ENCODE results near the gene GAB2.

Gene GAB2

GRCh38 chr11:78207532-78208256, 209.9 kb downstream of the GAB2 start:
- DNase-seq (ENCODE audit: low spot score) = no peak

- DNase-seq (ENCODE audit: low spot score) = no peak
Measured at GRCh38 chr11:78205691-78206090, 211.9 kb downstream of the GAB2 start.

GRCh38 chr11:78205256-78205655, 212.4 kb downstream of the GAB2 start:
- no peak for DNase-seq (ENCODE audit: low spot score)

DNA sequence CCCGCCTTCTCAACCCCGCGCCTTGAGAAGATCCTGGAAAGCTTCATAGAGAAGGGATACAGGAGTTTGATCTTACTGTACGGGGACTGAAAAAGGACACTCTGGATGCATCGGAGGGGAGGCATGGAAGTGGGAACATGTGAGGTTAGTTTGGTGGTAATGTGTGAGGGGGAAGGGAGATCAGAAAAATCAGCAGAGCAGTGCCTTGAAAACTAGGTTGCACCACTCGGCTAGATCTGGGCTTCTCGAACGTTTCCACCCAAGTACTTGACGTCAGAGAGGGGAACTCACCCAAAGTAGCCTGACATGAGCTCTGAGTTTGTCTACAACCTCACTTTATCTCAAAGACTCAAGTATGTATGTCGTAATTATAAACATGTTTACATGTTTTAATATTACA, 214.4 kb downstream of the GAB2 start:
- no peak for DNase-seq (ENCODE audit: low spot score)

DNA sequence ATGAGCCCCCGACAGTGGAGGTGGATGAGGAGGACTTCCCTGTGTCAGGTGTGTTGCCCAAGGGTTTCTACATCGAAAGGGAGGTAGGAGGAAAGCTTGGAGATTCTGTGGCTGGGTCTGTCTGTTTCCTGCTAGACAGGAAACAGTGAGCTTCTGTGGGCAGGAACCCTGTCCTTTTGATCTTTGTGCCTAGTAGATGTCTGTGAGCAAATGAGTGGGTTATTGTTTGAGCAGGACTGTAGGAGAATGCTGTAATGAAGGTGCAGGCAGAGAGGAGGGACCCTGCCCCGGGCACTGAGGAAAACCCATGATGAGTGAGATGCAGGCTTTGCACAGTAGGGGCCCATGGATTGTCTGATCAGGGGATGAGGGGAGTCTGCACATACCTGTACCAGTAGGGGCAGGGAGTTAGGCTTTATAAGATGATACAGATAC, 214.9 kb downstream of the GAB2 start:
- DNase-seq (ENCODE audit: low spot score) = no peak

GRCh38 chr11:78201096-78201818, 216.4 kb downstream of the GAB2 start:
- DNase-seq (ENCODE audit: low spot score) = no peak

DNA sequence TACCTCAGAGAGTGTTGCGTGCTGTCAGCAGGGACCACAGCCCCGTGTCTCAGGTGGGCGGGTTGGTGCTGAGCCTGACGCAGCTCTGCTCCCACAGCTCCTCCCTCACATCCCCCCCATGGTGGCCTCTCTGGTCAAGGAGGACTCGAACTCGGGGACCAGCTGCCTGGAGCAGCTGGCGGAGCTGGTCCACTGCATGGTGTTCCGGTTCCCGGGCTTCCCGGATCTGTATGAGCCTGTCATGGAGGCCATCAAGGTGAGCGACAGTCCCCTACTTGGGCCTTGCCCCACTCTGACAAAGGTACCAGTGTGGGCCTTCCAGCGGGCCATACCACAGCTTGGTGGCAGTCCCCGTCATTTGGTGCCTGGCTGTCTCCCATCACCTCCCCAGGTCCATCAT, 217.1 kb downstream of the GAB2 start:
- no peak for DNase-seq (ENCODE audit: low spot score)

DNA sequence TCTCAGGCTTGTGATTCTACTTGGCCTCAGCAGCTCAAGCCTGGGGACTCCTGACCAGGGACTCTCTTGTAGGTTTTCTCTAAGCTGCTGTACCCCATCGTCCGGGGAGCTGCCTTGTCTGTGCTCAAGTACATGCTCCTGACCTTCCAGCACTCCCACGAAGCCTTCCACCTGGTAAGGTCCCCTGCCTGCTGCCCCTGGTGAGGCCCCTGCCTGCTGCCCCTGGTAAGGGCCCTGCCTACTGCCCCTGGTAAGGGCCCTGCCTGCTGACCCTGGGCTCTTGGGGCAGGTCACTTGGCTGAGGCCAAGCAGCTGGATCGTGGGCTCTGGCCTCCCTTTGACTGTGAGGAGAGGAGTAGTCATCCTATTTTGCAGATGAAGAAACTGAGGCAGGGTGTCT, 217.6 kb downstream of the GAB2 start:
- no peak for DNase-seq (ENCODE audit: low spot score)

DNA sequence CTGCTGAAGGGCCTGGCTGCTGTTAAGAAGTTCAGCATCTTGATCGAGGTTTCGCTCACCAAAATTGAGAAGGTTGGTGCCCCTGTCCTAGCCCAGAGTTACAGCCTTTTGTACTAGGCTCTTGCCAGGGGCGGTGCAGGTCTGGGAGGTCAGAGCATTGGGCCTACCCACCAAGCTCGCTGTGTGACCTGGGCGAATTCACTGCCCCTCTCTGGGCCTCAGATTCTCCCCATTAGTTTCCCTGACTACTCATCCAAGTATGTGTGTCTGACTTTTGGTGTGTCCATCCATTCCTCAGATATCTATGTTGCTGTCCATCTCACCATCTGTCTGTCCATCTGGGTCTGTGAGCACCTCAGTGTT, 218.0 kb downstream of the GAB2 start:
- DNase-seq (ENCODE audit: low spot score) = no peak

DNA sequence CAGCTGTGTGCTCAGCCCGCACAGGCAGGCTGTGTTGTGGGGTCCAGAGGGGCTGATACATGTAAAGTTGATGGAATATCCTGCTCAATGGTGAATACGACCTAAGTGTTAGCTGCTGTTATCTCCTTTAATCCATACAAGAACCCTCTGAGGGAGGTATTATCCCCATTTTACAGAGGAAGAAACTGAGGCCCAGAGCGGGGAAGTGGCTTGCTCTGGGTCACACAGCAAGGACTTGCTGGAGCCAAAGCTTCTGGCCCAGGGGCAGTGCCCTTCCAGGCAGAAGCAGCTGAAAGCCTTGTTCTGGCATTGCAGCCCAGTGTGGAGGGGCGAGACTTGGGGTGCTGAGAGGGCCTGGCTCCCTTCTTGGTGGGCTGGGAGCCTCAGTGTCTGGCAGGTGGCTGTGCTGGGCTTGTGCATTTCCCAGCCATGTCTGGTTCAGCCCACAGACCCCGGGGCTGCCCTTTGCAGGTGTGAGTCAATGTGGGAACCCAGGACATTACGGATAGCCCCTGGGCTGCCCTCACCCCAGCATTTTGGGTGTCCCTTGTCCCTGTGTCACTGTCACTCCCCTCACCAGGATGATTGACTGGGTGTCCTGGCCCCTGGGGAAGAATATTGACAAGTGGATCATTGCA, 218.5 kb downstream of the GAB2 start:
- no peak for DNase-seq (ENCODE audit: low spot score)

DNA sequence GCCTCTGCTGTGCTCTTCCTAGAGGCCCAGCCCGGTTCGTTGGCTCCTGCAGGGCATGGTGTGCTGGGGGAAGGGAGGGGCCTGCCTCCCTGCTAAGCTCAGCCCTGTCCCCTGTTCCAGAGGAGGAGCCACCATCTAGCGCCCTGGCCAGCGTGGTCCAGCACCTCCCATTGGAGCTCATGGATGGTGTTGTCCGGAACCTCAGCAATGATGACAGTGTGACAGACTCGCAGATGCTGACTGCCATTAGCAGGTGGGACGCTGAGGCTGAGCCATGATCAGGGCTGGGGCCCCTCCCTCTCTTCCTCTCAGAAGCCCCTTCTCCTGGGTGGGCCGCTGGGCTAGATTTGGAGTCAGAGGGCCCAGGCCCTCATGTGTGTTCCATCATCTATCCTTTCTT, 219.8 kb downstream of the GAB2 start:
- DNase-seq (ENCODE audit: low spot score) = no peak

DNA sequence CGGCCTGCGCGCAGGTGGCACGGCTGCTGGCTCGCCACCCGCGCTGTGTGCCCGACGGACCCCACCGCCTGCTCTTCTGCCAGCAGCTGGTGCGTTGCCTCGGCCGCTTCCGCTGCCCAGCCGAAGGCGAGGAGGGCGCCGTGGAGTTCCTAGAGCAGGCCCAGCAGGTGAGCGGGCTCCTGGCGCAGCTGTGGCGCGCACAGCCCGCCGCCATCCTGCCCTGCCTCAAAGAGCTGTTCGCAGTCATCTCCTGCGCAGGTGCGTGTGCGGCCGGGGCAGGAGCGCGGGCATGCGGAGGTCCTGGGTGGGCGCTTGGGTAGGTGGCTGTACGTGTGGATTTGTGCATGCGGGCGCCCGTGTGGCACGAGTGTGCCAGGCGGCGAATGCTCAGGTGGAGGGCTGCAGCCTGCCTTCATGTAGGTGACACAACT, 220.9 kb downstream of the GAB2 start:
- no peak for DNase-seq (ENCODE audit: low spot score)

DNA sequence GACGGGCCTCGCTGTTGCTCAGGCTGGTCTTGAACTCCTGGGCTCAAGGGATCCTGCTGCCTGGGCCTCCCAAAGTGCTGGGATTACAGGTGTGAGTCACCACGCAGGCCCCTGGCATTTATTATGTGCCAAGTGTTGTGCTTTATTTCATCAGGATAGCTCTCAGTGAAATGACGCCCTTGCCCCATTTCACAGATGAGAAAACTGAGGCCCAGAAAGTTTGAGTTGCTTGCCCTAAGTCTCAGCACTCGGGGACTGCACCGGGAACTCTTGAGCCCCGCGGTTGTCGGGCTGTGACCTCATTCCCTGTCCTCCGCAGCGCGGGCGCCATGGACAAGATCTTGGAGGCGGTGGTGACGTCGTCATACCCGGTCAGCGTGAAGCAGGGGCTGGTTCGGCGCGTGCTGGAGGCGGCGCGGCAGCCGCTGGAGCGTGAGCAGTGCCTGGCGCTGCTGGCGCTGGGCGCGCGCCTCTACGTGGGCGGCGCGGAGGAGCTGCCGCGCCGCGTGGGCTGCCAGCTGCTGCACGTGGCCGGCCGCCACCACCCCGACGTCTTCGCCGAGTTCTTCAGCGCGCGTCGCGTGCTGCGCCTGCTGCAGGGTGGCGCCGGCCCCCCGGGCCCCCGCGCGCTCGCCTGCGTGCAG, 221.6 kb downstream of the GAB2 start:
- DNase-seq (ENCODE audit: low spot score) = no peak

- no peak for DNase-seq (ENCODE audit: low spot score)
Measured at GRCh38 chr11:78194490-78194889, 223.1 kb downstream of the GAB2 start.

DNA sequence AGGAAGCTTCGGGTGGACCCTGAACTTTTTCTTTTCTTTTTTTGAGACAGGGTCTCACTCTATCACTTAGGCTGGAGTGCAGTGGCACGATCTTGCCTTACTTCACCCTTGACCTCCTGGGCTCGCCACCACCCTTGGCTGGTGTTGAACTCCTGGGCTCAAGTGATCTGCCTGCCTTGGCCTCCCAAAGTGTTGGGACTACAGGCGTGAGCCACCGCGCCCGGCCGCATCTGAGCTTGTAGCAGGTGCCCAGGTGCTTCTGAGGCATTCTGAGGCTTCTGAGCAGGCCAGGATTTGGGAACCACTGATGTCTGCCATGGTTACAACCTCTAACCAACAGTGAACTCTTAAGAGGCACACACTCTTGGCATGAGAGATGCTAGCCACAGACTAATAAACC, 223.8 kb downstream of the GAB2 start:
- no peak for DNase-seq (ENCODE audit: low spot score)

DNA sequence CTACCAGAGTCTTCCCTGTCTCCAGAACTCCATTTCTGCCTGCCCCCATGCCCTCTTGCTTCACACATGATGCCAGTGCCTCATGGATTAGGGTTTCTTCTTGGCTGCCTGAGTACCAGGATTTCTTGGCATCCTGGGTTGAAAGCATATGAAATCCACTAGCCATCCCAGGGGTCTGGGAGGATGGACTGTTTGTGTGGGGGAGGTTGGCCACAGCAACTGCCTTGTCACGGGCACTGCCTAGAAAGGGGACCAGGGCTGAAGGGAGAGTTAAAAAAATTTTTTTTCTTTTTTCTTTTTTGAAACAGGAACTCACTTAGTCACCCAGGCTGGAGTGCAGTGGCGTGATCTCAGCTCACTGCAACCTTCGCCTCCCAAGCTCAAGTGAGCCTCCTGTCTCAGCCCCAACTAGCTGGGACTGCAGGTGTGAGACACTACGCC, 224.7 kb downstream of the GAB2 start:
- DNase-seq (ENCODE audit: low spot score) = no peak

DNA sequence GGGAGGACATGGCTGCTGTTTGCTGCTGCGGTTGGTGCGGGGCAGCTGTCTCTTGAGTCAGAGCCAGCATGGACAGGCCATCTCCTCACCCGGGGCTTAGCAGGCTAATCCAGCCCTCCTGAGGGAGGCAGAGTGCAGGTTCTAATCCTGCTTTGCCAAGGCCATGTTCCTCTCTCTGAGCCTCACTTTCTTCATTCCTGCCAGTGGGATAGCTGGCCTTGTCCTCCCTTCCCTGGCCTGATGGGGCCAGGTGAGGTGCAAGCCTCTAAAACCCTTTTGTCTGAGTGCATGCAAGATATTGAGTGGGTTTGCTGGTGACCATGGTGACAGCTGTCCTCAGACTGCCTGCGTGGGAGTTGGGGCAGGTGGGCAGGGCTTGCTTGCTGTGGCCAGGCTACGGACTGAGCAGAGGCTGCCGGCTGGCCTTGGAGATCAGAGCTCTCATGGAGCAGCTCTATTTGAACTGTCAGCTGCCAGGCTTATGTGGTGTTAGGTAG, 225.3 kb downstream of the GAB2 start:
- no peak for DNase-seq (ENCODE audit: low spot score)

- DNase-seq (ENCODE audit: low spot score) = no peak
Measured at GRCh38 chr11:78190871-78191538, 226.6 kb downstream of the GAB2 start.

DNA sequence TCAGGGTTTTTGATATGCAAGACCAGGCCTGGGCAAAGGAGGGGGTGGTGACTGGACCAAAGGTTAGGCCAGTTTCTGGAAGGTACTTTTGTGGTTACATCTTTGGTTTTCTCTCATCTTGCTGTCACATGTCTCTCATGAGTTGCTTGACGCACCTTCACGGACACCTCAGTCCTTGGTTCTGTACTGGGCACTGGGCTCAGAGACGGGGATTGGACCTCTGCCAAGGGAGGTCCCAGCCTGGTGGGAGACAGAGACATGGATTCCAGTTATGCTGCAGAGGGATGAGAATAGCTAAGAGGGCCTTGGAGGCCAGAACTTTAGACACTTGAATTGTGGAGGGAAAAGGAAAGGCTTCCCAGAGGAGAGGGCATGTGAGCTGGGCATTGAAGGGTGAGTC, 227.2 kb downstream of the GAB2 start:
- DNase-seq (ENCODE audit: low spot score) = no peak

- DNase-seq (ENCODE audit: low spot score) = no peak
Measured at GRCh38 chr11:78189851-78190250, 227.8 kb downstream of the GAB2 start.

DNA sequence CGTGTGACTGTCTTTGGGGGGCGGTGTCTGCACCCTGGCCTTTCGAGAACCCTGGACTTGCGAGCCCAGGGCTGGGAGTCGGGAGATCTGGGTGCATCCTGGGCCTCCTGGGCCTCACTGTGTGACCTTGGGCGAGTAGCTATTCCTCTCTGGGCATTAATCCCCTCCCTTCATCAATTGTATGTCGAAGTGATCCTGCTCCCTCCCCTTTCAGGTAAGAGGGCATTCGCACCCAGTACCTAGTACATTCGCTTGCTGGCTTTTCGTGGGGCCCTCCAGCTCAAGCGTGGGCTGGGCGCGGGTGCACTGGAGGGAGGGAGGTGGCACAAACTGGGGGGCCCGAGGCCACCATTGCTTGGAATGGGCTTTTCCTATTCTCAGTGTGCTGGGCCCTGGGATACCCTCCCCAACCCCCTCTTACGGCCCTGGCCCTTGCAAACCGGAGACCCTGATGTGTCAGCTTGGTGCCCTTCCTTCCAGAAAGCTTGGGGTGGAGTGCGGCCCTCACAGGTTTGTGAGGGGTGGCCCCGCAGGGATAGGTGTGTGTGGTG, 228.4 kb downstream of the GAB2 start:
- DNase-seq (ENCODE audit: low spot score) = no peak
